ENCODE results near the gene ADARB2. TPM values are rescaled to one million over a fixed set of nuclear protein-coding genes. Genes with fewer than 3 reads are reported as not detected.

ADARB2 gene
- total RNA-seq, 4 donors from 2014 or later: 2.3 to 3.7 (median 2.6) TPM

GRCh38 chr10:1594372-1595241 is 142.7 kb downstream of the ADARB2 start:
- no peak for TF ChIP-seq EP300 (IDR thresholded peaks at IDR 0.05)
- TF ChIP-seq POLR2AphosphoS5 (IDR thresholded peaks at IDR 0.05): no peak
- TF ChIP-seq CTCF (IDR thresholded peaks at IDR 0.05): no peak
- TF ChIP-seq POLR2A (IDR thresholded peaks at IDR 0.05; ENCODE audit: low read depth): no peak

GRCh38 chr10:1591742-1592141 is 145.6 kb downstream of the ADARB2 start:
- Histone ChIP-seq H3K4me1 (no peaks in the 10 kb centered on the region), H3K36me3 (no peaks in the 10 kb centered on the region), H3K27me3 (peaks cover 0 to 10% (median 0%) of the 10 kb centered on the region in 4 donors), H3K4me3 (no peak overlapping the region), H3K9me3 (peaks cover 0 to 5% (median 2%) of the 10 kb centered on the region in 4 donors), H3K27ac (replicated peaks in 1 of 4) (no peak overlapping the region)
- no peak for TF ChIP-seq EP300 (IDR thresholded peaks at IDR 0.05)
- TF ChIP-seq CTCF (IDR thresholded peaks at IDR 0.05): no peak
- no peak for TF ChIP-seq POLR2A (IDR thresholded peaks at IDR 0.05; ENCODE audit: low read depth)
- no peak for TF ChIP-seq POLR2AphosphoS5 (IDR thresholded peaks at IDR 0.05)
- WGBS: 87% methylated on average over 8 of the region's 8 CpGs
- intact Hi-C loops (cut with DNase I): no loop called here
- DNase-seq (ENCODE audit: extremely low spot score): no peak

More at GRCh38 chr10:1594372-1595241, 142.7 kb downstream of the ADARB2 start:
- 79% methylated on average over 18 of the region's 20 CpGs for WGBS
- no peak overlapping the region for H3K4me3 ChIP-seq
- intact Hi-C loops (cut with DNase I): no loop called here
- H3K4me1 ChIP-seq: no peaks in the 10 kb centered on the region
- H3K9me3 ChIP-seq: no peaks in the 10 kb centered on the region
- no peak overlapping the region for H3K27ac ChIP-seq (replicated peaks in 1 of 4)
- no peaks in the 10 kb centered on the region for H3K36me3 ChIP-seq
- DNase-seq (ENCODE audit: extremely low spot score): no peak
- peaks cover 0 to 31% (median 0%) of the 10 kb centered on the region in 4 donors for H3K27me3 ChIP-seq

- Histone ChIP-seq H3K4me1 (no peaks in the 10 kb centered on the region), H3K9me3 (peaks cover 0 to 5% (median 2%) of the 10 kb centered on the region in 4 donors), H3K4me3 (no peak overlapping the region), H3K27me3 (peaks cover 0 to 5% (median 0%) of the 10 kb centered on the region in 4 donors), H3K36me3 (no peaks in the 10 kb centered on the region), H3K27ac (replicated peaks in 1 of 4) (no peak overlapping the region)
- DNase-seq (ENCODE audit: extremely low spot score): no peak
- 83% methylated on average over 12 of the region's 12 CpGs for WGBS
- intact Hi-C loops (cut with DNase I): no loop called here
- TF ChIP-seq CTCF (IDR thresholded peaks at IDR 0.05): no peak
- no peak for TF ChIP-seq POLR2AphosphoS5 (IDR thresholded peaks at IDR 0.05)
- no peak for TF ChIP-seq POLR2A (IDR thresholded peaks at IDR 0.05; ENCODE audit: low read depth)
- no peak for TF ChIP-seq EP300 (IDR thresholded peaks at IDR 0.05)
Measured at GRCh38 chr10:1591045-1591444, 146.3 kb downstream of the ADARB2 start.

GRCh38 chr10:1589257-1589656 is 148.1 kb downstream of the ADARB2 start:
- Histone ChIP-seq H3K4me1 (no peaks in the 10 kb centered on the region), H3K27me3 (peaks cover 0 to 5% (median 0%) of the 10 kb centered on the region in 4 donors), H3K36me3 (no peaks in the 10 kb centered on the region), H3K27ac (replicated peaks in 1 of 4) (no peak overlapping the region), H3K4me3 (no peak overlapping the region), H3K9me3 (peaks cover 0 to 5% (median 2%) of the 10 kb centered on the region in 4 donors)
- no peak for DNase-seq (ENCODE audit: extremely low spot score)
- intact Hi-C loops (cut with DNase I): no loop called here
- TF ChIP-seq POLR2AphosphoS5 (IDR thresholded peaks at IDR 0.05): no peak
- no peak for TF ChIP-seq EP300 (IDR thresholded peaks at IDR 0.05)
- no peak for TF ChIP-seq POLR2A (IDR thresholded peaks at IDR 0.05; ENCODE audit: low read depth)
- TF ChIP-seq CTCF (IDR thresholded peaks at IDR 0.05): no peak
- WGBS: 94% methylated on average over 17 of the region's 17 CpGs

All from esophagus muscularis mucosa (tissue), 4 donors.